K562 (cell line): Measurements from ENCODE around the gene MPI. TPM values are rescaled to one million over a fixed set of nuclear protein-coding genes. Genes with fewer than 3 reads are reported as not detected.

ENCODE experiments used
- CCNT2 ChIP-seq: IDR thresholded peaks from 2 replicates; pipeline ENCODE4 v1.6.1; 2011; ENCODE audit warnings: borderline replicate concordance, low read depth, mild to moderate bottlenecking, moderate library complexity, mixed read lengths, low read length; ENCODE audit not compliant: insufficient read length; ENCODE audit errors: extremely low read depth
- CHCHD3 ChIP-seq: fragments of 250-450 bp; sonication (Bioruptor Pico); IDR thresholded peaks from 2 replicates; pipeline ENCODE4 v2.1.2; 2022; ENCODE audit warnings: mild to moderate bottlenecking
- ELF1 ChIP-seq: fragments of 200-800 bp; sonication (Bioruptor generic); IDR thresholded peaks from 2 replicates; pipeline ENCODE4 v1.6.1; 2016; ENCODE audit warnings: missing genetic modification characterization, missing compliant biosample characterization
- GATA2 ChIP-seq: sonication (generic); formaldehyde crosslinking; IDR thresholded peaks from 2 replicates; pipeline ENCODE4 v1.4.0; 2020; ENCODE audit warnings: mild to moderate bottlenecking, missing genetic modification reagents
- HNRNPLL ChIP-seq: fragments of 200-400 bp; formaldehyde crosslinking; IDR thresholded peaks from 2 replicates; pipeline ENCODE4 v1.6.1; 2017; ENCODE audit warnings: low read length, low read depth, mild to moderate bottlenecking; ENCODE audit not compliant: poor library complexity, severe bottlenecking
- ID3 ChIP-seq, 2 experiments: fragments of 250-450 bp in 1 of 2; fragments of 450-650 bp in 1 of 2; sonication (Bioruptor Pico) in 1 of 2; IDR thresholded peaks; 2 replicates each; pipeline versions ENCODE4 v1.6.1 to v1.8.0; 2016 to 2021; ENCODE audit warnings: mild to moderate bottlenecking in 2 of 2, moderate library complexity in 2 of 2, missing compliant biosample characterization in 1 of 2, missing genetic modification characterization in 1 of 2
- JUND ChIP-seq, 2 experiments: IDR thresholded peaks; 2 replicates in 1 of 2; 3 replicates in 1 of 2; pipeline ENCODE4 v1.6.1; 2011; ENCODE audit warnings: borderline replicate concordance in 2 of 2, low read depth in 2 of 2, low read length in 2 of 2, improper control_type of control experiment in 1 of 2, missing biosample characterization in 1 of 2, missing genetic modification characterization in 1 of 2, missing genetic modification reagents in 1 of 2
- LCOR ChIP-seq: sonication (generic); formaldehyde crosslinking; IDR thresholded peaks from 2 replicates; pipeline ENCODE4 v1.8.0; 2022; ENCODE audit warnings: mild to moderate bottlenecking, missing genetic modification reagents
- POLR2A ChIP-seq: fragments of 450-650 bp; conservative IDR thresholded peaks from 2 replicates; pipeline ENCODE4 v1.6.1; 2016
- RBFOX2 ChIP-seq: fragments of 200-400 bp; formaldehyde crosslinking; IDR thresholded peaks from 2 replicates; pipeline ENCODE4 v1.6.1; 2017; ENCODE audit warnings: low read depth, mild to moderate bottlenecking, low read length, moderate library complexity
- RHOXF2B ChIP-seq: fragments of 250-450 bp; sonication (Bioruptor Pico); conservative IDR thresholded peaks from 2 replicates; pipeline ENCODE4 v1.5.1; 2021
- SAFB2 ChIP-seq: fragments of 200-400 bp; formaldehyde crosslinking; IDR thresholded peaks from 2 replicates; pipeline ENCODE4 v1.6.1; 2018; ENCODE audit warnings: borderline replicate concordance, low read length, low read depth, moderate library complexity; ENCODE audit not compliant: severe bottlenecking
- SIX5 ChIP-seq, 2 experiments: IDR thresholded peaks; 2 replicates each; pipeline ENCODE4 v1.6.1; 2011; ENCODE audit warnings: low read length in 2 of 2, borderline replicate concordance in 1 of 2, low read depth in 1 of 2, mild to moderate bottlenecking in 1 of 2, moderate library complexity in 1 of 2; ENCODE audit not compliant: insufficient read depth in 1 of 2
- THAP12 ChIP-seq: fragments of 250-450 bp; sonication (Bioruptor Pico); IDR thresholded peaks from 2 replicates; pipeline ENCODE4 v1.9.0; 2021; ENCODE audit warnings: mild to moderate bottlenecking, inconsistent platforms
- TRIM24 ChIP-seq, 2 experiments: fragments of 450-650 bp; IDR thresholded peaks; 2 replicates each; pipeline ENCODE4 v1.6.1; 2016
- ZNF830 ChIP-seq: fragments of 250-450 bp; sonication (Bioruptor Pico); IDR thresholded peaks from 2 replicates; pipeline ENCODE4 v1.5.0; 2021; ENCODE audit warnings: mild to moderate bottlenecking
- polyA plus RNA-seq, 8 experiments: library from polyadenylated mRNA; depleted of rRNA in 4 of 8; stranded (reverse) in 5 of 8; unstranded in 3 of 8; fragments of >200 nt; fragmentation: Nextera tagmentation in 2 of 8; fragmentation: Illumina TruSeq in 1 of 8; extraction: Ambion mirVana in 2 of 8; extraction: Trizol in 1 of 8; gene quantifications; 2 replicates each; pipeline versions ENCODE4 v1.2.1 to v1.2.3, GENCODE V29; 2011 to 2014; ENCODE audit warnings: inconsistent platforms in 1 of 8, missing spikeins in 1 of 8
- total RNA-seq, 7 experiments: library from RNA; depleted of rRNA in 6 of 7; stranded (reverse); fragments of >200 nt in 6 of 7; fragmentation: Illumina TruSeq in 2 of 7; extraction: Trizol in 2 of 7; gene quantifications; 2 replicates each; pipeline versions ENCODE4 v1.2.1 to v1.2.3, GENCODE V29; 2011 to 2021; ENCODE audit warnings: low replicate concordance in 1 of 7
- TF ChIP-seq, protein P1 (sequence below), 2 experiments: fragments of 450-650 bp in 1 of 2; IDR thresholded peaks; 2 replicates each; pipeline ENCODE4 v1.6.1; 2011 to 2017; ENCODE audit warnings: low read depth in 2 of 2, antibody characterized with exemption in 1 of 2, borderline replicate concordance in 1 of 2, low read length in 1 of 2, mild to moderate bottlenecking in 1 of 2, mixed read lengths in 1 of 2; ENCODE audit not compliant: control insufficient read depth in 1 of 2
- TF ChIP-seq, protein P2 (sequence below): fragments of 250-450 bp; sonication (Bioruptor Pico); IDR thresholded peaks from 2 replicates; pipeline ENCODE4 v1.5.0; 2021

The MPI gene
- total and polyA plus RNA-seq, 9 of the 15 experiments (the other 6 are each of a cell fraction or from before 2014, with no cell fraction given): 30.7 to 105 (median 40.5) TPM

GRCh38 chr15:74873036-74873755 lies 16.6 kb upstream of the MPI start, which contains the start of gene SCAMP2 (continued):
- peak; percentile 91 for TF ChIP-seq RBFOX2
- TF ChIP-seq, protein P1, sequence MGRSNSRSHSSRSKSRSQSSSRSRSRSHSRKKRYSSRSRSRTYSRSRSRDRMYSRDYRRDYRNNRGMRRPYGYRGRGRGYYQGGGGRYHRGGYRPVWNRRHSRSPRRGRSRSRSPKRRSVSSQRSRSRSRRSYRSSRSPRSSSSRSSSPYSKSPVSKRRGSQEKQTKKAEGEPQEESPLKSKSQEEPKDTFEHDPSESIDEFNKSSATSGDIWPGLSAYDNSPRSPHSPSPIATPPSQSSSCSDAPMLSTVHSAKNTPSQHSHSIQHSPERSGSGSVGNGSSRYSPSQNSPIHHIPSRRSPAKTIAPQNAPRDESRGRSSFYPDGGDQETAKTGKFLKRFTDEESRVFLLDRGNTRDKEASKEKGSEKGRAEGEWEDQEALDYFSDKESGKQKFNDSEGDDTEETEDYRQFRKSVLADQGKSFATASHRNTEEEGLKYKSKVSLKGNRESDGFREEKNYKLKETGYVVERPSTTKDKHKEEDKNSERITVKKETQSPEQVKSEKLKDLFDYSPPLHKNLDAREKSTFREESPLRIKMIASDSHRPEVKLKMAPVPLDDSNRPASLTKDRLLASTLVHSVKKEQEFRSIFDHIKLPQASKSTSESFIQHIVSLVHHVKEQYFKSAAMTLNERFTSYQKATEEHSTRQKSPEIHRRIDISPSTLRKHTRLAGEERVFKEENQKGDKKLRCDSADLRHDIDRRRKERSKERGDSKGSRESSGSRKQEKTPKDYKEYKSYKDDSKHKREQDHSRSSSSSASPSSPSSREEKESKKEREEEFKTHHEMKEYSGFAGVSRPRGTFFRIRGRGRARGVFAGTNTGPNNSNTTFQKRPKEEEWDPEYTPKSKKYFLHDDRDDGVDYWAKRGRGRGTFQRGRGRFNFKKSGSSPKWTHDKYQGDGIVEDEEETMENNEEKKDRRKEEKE (IDR thresholded peaks at IDR 0.05; ENCODE audit: borderline replicate concordance in 1 of 2, control insufficient read depth in 1 of 2, low read depth in 2 of 2, low read length in 1 of 2): no peak
- no peak for TF ChIP-seq GATA2 (CRISPR knock-in tag)
- no peak for TF ChIP-seq TRIM24 (IDR thresholded peaks at IDR 0.05)
- TF ChIP-seq, protein P2, sequence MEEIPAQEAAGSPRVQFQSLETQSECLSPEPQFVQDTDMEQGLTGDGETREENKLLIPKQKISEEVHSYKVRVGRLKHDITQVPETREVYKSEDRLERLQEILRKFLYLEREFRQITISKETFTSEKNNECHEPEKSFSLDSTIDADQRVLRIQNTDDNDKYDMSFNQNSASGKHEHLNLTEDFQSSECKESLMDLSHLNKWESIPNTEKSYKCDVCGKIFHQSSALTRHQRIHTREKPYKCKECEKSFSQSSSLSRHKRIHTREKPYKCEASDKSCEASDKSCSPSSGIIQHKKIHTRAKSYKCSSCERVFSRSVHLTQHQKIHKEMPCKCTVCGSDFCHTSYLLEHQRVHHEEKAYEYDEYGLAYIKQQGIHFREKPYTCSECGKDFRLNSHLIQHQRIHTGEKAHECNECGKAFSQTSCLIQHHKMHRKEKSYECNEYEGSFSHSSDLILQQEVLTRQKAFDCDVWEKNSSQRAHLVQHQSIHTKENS (CRISPR knock-in tag): no peak
- peak; percentile 96 for TF ChIP-seq ELF1 (tag)
- TF ChIP-seq CCNT2: peak; percentile 58
- peak; percentile 78 for TF ChIP-seq LCOR (CRISPR knock-in tag)
- 0 out of 2 replicates have a peak, but pooled peaks have one; percentile 21 for TF ChIP-seq JUND (IDR thresholded peaks at IDR 0.05; ENCODE audit: borderline replicate concordance, low read depth, low read length)
- TF ChIP-seq JUND (tag; IDR thresholded peaks at IDR 0.05; ENCODE audit: borderline replicate concordance, low read depth, low read length): 0 out of 3 replicates have a peak, but pooled peaks have one; percentile 6
- no peak for TF ChIP-seq THAP12 (CRISPR knock-in tag)
- TF ChIP-seq ZNF830 (CRISPR knock-in tag): no peak
- TF ChIP-seq SAFB2: no peak
- TF ChIP-seq SIX5 (IDR thresholded peaks at IDR 0.05; ENCODE audit: borderline replicate concordance in 1 of 2, insufficient read depth in 1 of 2, low read depth in 1 of 2, low read length in 2 of 2): no peak
- TF ChIP-seq HNRNPLL: peak; percentile 51
- no peak for TF ChIP-seq ID3 (CRISPR knock-in tag; IDR thresholded peaks at IDR 0.05)
- no peak for TF ChIP-seq ID3 (tag; IDR thresholded peaks at IDR 0.05)
- peak; percentile 96 for TF ChIP-seq POLR2A
- no peak for TF ChIP-seq CHCHD3 (CRISPR knock-in tag)
- TF ChIP-seq RHOXF2B: no peak
